Liver (tissue), 9 donors: ENCODE measurements around the gene FAM131C. TPM values are rescaled to one million over a fixed set of nuclear protein-coding genes. Genes with fewer than 3 reads are reported as not detected.
"Not testable (repeated sequence)": the region's sequence is repeated elsewhere in the genome, so short reads cannot be mapped to it uniquely, and the experiment has no call there.

Source experiments
- DNase-seq: peaks from one replicate; pipeline ENCODE4 v3.0.0-alpha.2; 2017; ENCODE audit warnings: low spot score
- H3K27ac ChIP-seq, 2 donors: one replicate each; pipeline ENCODE4 v1.7.0; 2013; ENCODE audit warnings: inconsistent platforms in 2 of 2, low read length in 2 of 2, control low read depth in 1 of 2, low read depth in 1 of 2, mild to moderate bottlenecking in 1 of 2
- H3K27me3 ChIP-seq, 4 donors: one replicate each; pipeline versions ENCODE4 v1.6.1 to v1.7.0; 2013; ENCODE audit warnings: low read length in 3 of 4, inconsistent platforms in 1 of 4, mild to moderate bottlenecking in 1 of 4, moderate library complexity in 1 of 4; ENCODE audit not compliant: control insufficient read depth in 4 of 4, insufficient read depth in 4 of 4
- H3K36me3 ChIP-seq, 4 donors: one replicate each; pipeline versions ENCODE4 v1.6.1 to v1.7.0; 2013; ENCODE audit warnings: low read length in 3 of 4, mild to moderate bottlenecking in 3 of 4, low read depth in 1 of 4, moderate library complexity in 1 of 4; ENCODE audit not compliant: control insufficient read depth in 4 of 4, insufficient read depth in 3 of 4
- H3K4me1 ChIP-seq, 4 donors: one replicate each; pipeline versions ENCODE4 v1.6.1 to v1.7.0; 2013; ENCODE audit warnings: low read length in 3 of 4, mild to moderate bottlenecking in 3 of 4, moderate library complexity in 1 of 4; ENCODE audit not compliant: control insufficient read depth in 4 of 4, insufficient read depth in 4 of 4
- H3K4me3 ChIP-seq, 3 donors: one replicate each; pipeline versions ENCODE4 v1.6.1 to v1.7.0; 2013; ENCODE audit warnings: low read length in 3 of 3, control low read depth in 1 of 3, low read depth in 1 of 3, mild to moderate bottlenecking in 1 of 3
- H3K9ac ChIP-seq, 2 donors: one replicate each; pipeline ENCODE4 v1.7.0; 2013; ENCODE audit warnings: low read length in 2 of 2, mild to moderate bottlenecking in 2 of 2, moderate library complexity in 2 of 2, control low read depth in 1 of 2, low read depth in 1 of 2
- H3K9me3 ChIP-seq, 4 donors: one replicate each; pipeline versions ENCODE4 v1.6.1 to v1.7.0; 2013; ENCODE audit warnings: low read length in 3 of 4; ENCODE audit not compliant: control insufficient read depth in 4 of 4
- ATF3 ChIP-seq: IDR thresholded peaks from 2 replicates; pipeline ENCODE4 v1.6.1; 2016; ENCODE audit warnings: antibody characterized with exemption
- CTCF ChIP-seq: fragments of 150-350 bp; IDR thresholded peaks from 2 replicates; pipeline ENCODE4 v1.5.1; 2017; ENCODE audit warnings: improper control_type of control experiment, low read depth, low read length; ENCODE audit not compliant: missing input control
- EGR1 ChIP-seq, 2 donors: IDR thresholded peaks; 2 replicates each; pipeline ENCODE4 v1.6.1; 2016 to 2018; ENCODE audit warnings: antibody characterized with exemption in 2 of 2, low read depth in 2 of 2
- FOXA1 ChIP-seq: IDR thresholded peaks from 2 replicates; pipeline ENCODE4 v1.6.1; 2016; ENCODE audit warnings: antibody characterized with exemption
- GABPA ChIP-seq, 2 donors: IDR thresholded peaks in 1 of 2; conservative IDR thresholded peaks in 1 of 2; 2 replicates each; pipeline ENCODE4 v1.6.1; 2016; ENCODE audit warnings: antibody characterized with exemption in 2 of 2, mild to moderate bottlenecking in 1 of 2, moderate library complexity in 1 of 2
- HNF4A ChIP-seq, 2 donors: conservative IDR thresholded peaks; 2 replicates each; pipeline ENCODE4 v1.6.1; 2016; ENCODE audit warnings: antibody characterized with exemption in 2 of 2, mild to moderate bottlenecking in 2 of 2
- HNF4G ChIP-seq: IDR thresholded peaks from 2 replicates; pipeline ENCODE4 v1.6.1; 2016; ENCODE audit warnings: antibody characterized with exemption
- JUND ChIP-seq, 2 donors: IDR thresholded peaks; 2 replicates each; pipeline ENCODE4 v1.6.1; 2016; ENCODE audit warnings: antibody characterized with exemption in 2 of 2
- NR2F2 ChIP-seq: IDR thresholded peaks from 2 replicates; pipeline ENCODE4 v1.6.1; 2016; ENCODE audit warnings: antibody characterized with exemption
- REST ChIP-seq: IDR thresholded peaks from 2 replicates; pipeline ENCODE4 v1.6.1; 2016; ENCODE audit warnings: antibody characterized with exemption, mild to moderate bottlenecking
- RXRA ChIP-seq, 2 donors: IDR thresholded peaks; 2 replicates each; pipeline ENCODE4 v1.6.1; 2017 to 2018; ENCODE audit warnings: antibody characterized with exemption in 2 of 2, mild to moderate bottlenecking in 1 of 2
- SP1 ChIP-seq: IDR thresholded peaks from 2 replicates; pipeline ENCODE4 v1.6.1; 2018; ENCODE audit warnings: antibody characterized with exemption, mild to moderate bottlenecking
- TAF1 ChIP-seq: conservative IDR thresholded peaks from 2 replicates; pipeline ENCODE4 v1.6.1; 2016; ENCODE audit warnings: antibody characterized with exemption, mild to moderate bottlenecking
- YY1 ChIP-seq: IDR thresholded peaks from 2 replicates; pipeline ENCODE4 v1.6.1; 2016; ENCODE audit warnings: antibody characterized with exemption, mild to moderate bottlenecking
- ZBTB33 ChIP-seq: IDR thresholded peaks from 2 replicates; pipeline ENCODE4 v1.6.1; 2016; ENCODE audit warnings: antibody characterized with exemption
- WGBS: extraction: QIAGEN DNeasy Blood & Tissue Kit; methylation state at CpG from one replicate; pipeline ENCODE4 v1.1.7; 2013; 5-methylcytosine and 5-hydroxymethylcytosine counted together
- polyA plus RNA-seq, 2 donors: library from polyadenylated mRNA; stranded (reverse) in 1 of 2; unstranded in 1 of 2; fragments of 200-250 nt in 1 of 2; fragments of >200 nt in 1 of 2; fragmentation: Nextera tagmentation in 1 of 2; extraction: Ambion mirVana in 1 of 2; gene quantifications; one replicate each; pipeline versions ENCODE4 v1.2.1 to v1.2.3, GENCODE V29; 2013 to 2015
- total RNA-seq, 2 donors: library from RNA; depleted of rRNA; stranded (reverse); fragments of >200 nt; gene quantifications; one replicate each; pipeline ENCODE4 v1.2.3, GENCODE V29; 2014
- donor health status: healthy.
- donor health status: healthy.
- donor health status: healthy.
- donor health status: healthy.
- donor health status: healthy.

The FAM131C gene
- total and polyA plus RNA-seq, 4 donors, result 0.05 to 0.92 TPM; not detected in 2

GRCh38 chr1:16053781-16054502 lies 19.5 kb downstream of the FAM131C start:
- H3K4me3 ChIP-seq, result no peak overlapping the region
- H3K9ac ChIP-seq, result no peak overlapping the region
- 81% methylated on average over 8 of the region's 8 CpGs for WGBS

GRCh38 chr1:16051949-16052348 lies 21.5 kb downstream of the FAM131C start:
- not testable (repeated sequence) for H3K36me3 ChIP-seq, H3K4me1 ChIP-seq, H3K9ac ChIP-seq, H3K4me3 ChIP-seq, H3K9me3 ChIP-seq, H3K27ac ChIP-seq, H3K27me3 ChIP-seq, DNase-seq
- 94% methylated on average over 12 of the region's 12 CpGs for WGBS

More at GRCh38 chr1:16053781-16054502, 19.5 kb downstream of the FAM131C start:
- H3K9me3 ChIP-seq, result no peaks in the 10 kb centered on the region
- no peaks in the 10 kb centered on the region for H3K27me3 ChIP-seq
- TF ChIP-seq CTCF (no peak), JUND (IDR thresholded peaks at IDR 0.05) (no peak), ZBTB33 (no peak), GABPA (IDR thresholded peaks at IDR 0.05 in 1 of 2, conservative IDR thresholded peaks at IDR 0.05 in 1 of 2) (no peak), YY1 (no peak), SP1 (no peak), REST (no peak), TAF1 (no peak), RXRA (IDR thresholded peaks at IDR 0.05) (no peak), ATF3 (no peak), FOXA1 (no peak), HNF4G (no peak), NR2F2 (no peak), EGR1 (IDR thresholded peaks at IDR 0.05; ENCODE audit: low read depth in 2 of 2) (no peak), HNF4A (conservative IDR thresholded peaks at IDR 0.05) (no peak)
- DNase-seq, result no peak
- no peaks in the 10 kb centered on the region for H3K36me3 ChIP-seq
- H3K4me1 ChIP-seq, result peaks cover 2 to 9% (median 5%) of the 10 kb centered on the region in 4 donors
- H3K27ac ChIP-seq, result no peak overlapping the region
